A673 (cell line): ENCODE measurements around the gene ITGB4.

Experiments used
- CTCF ChIP-seq: fragments of 300-800, 200-600 bp; sonication (generic); conservative IDR thresholded peaks from 2 replicates; pipeline ENCODE4 v1.5.1; 2017; ENCODE audit warnings: low read depth, mild to moderate bottlenecking, antibody characterized with exemption, low read length, moderate library complexity, mixed read lengths
- EZH2 ChIP-seq: fragments of 200-600 bp; sonication (generic); IDR thresholded peaks from 2 replicates; pipeline ENCODE4 v1.6.1; 2017; ENCODE audit warnings: borderline replicate concordance, low read depth, mild to moderate bottlenecking, mixed read lengths, antibody characterized with exemption, low read length; ENCODE audit not compliant: poor library complexity, severe bottlenecking

- TF ChIP-seq EZH2 (no peak), CTCF (peak; percentile 77)
Observed at GRCh38 chr17:75783069-75783783, 62.0 kb downstream of the ITGB4 start.
